Activated naive CD8-positive, alpha-beta T cell treated with anti-CD3 and anti-CD28 coated beads for 36 hours (primary cell): ENCODE results near the gene ZNF787. TPM values are rescaled to one million over a fixed set of nuclear protein-coding genes. Genes with fewer than 3 reads are reported as not detected.
"Not testable (repeated sequence)": the region's sequence is repeated elsewhere in the genome, so short reads cannot be mapped to it uniquely, and the experiment has no call there.

Source experiments
- DNase-seq: peaks from one replicate; pipeline ENCODE4 v3.0.0; 2021
- H3K27ac Mint-ChIP-seq: one replicate; pipeline ENCODE4 v1.8.0; 2022; ENCODE audit warnings: mild to moderate bottlenecking, moderate library complexity, mixed read lengths
- H3K27me3 Mint-ChIP-seq: one replicate; pipeline ENCODE4 v1.8.0; 2022; ENCODE audit warnings: mild to moderate bottlenecking, mixed read lengths
- H3K36me3 Mint-ChIP-seq: one replicate; pipeline ENCODE4 v1.8.0; 2021; ENCODE audit warnings: mild to moderate bottlenecking, mixed read lengths
- H3K4me1 Mint-ChIP-seq: one replicate; pipeline ENCODE4 v1.8.0; 2021; ENCODE audit warnings: mixed read lengths
- H3K4me3 Mint-ChIP-seq: one replicate; pipeline ENCODE4 v1.8.0; 2022; ENCODE audit warnings: mild to moderate bottlenecking, moderate library complexity, mixed read lengths
- H3K9me3 Mint-ChIP-seq: one replicate; pipeline ENCODE4 v1.8.0; 2022; ENCODE audit warnings: mixed read lengths
- total RNA-seq, 2 experiments: library from RNA; stranded (reverse); gene quantifications; one replicate each; pipeline ENCODE4 v1.2.3, GENCODE V29; 2021

ZNF787 gene
- total RNA-seq, 2 experiments from 2014 or later = 34.2 to 35.6 TPM

DNA sequence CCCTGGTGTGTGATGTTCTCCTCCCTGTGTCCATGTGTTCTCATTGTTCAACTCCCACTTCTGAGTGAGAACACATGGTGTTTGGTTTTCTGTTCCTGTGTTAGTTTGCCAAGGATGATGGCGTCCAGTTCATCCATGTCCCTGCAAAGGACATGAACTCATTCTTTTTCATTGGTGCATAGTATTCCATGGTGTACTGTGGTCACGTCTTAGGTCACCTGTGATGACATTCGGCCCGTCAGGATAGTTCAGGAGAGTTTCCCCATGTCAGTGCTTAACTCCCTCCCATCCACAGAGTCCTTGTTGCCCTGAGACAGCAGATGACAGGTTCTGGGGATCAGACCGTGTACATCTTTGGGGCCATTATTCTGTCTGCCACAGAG lies 28.6 kb upstream of the ZNF787 start:
- Mint-ChIP-seq H3K36me3 (peaks cover 20% of the 10 kb centered on the region), H3K4me3 (no peak overlapping the region), H3K9me3 (no peaks in the 10 kb centered on the region), H3K4me1 (peaks cover 20% of the 10 kb centered on the region), H3K27me3 (no peaks in the 10 kb centered on the region), H3K27ac (no peak overlapping the region)
- DNase-seq = no peak

DNA sequence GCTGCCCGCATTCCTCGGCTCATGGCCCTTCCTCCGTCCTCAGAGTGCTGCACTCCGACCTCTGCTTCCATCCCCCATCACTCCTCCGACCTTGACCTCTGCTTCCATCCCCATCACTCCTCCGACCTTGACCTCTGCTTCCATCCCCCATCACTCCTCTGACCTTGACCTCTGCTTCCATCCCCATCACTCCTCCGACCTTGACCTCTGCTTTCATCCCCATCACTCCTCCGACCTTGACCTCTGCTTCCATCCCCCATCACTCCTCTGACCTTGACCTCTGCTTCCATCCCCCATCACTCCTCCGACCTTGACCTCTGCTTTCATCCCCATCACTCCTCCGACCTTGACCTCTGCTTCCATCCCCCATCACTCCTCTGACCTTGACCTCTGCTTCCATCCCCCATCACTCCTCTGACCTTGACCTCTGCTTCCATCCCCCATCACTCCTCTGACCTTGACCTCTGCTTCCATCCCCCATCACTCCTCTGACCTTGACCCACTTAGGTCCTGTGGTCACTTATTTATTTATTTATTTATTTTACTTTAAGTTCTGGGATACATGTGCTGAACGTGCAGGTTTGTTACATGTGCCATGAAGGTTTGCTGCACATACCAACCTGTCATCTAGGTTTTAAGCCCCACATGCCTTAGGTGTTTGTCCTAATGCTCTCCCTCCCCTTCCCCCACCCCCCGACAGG lies 28.0 kb upstream of the ZNF787 start:
- H3K4me3 Mint-ChIP-seq, H3K27me3 Mint-ChIP-seq, DNase-seq, H3K27ac Mint-ChIP-seq, H3K9me3 Mint-ChIP-seq: not testable (repeated sequence)
- H3K4me1 Mint-ChIP-seq = peaks cover 24% of the 10 kb centered on the region
- H3K36me3 Mint-ChIP-seq = peaks cover 19% of the 10 kb centered on the region

DNA sequence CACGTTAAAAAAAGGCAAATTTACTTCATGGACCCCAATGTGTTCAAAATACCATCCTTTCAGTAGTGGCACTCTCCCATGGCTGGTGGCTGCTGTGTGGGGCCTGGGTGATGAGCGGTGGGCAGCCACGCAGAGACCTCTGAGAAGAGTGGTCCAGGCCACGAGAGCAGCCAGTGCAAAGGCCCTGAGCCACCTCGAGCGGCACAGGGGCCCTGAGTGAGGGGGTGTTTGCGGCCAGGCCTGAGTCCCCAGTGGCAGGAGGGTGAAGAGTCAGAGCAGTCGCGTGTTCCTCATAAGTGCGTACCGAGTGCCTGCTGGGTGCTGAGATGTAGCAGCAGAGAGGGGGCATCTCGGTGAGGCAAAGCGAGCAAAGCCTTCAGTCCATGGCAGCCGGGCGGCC lies 27.0 kb upstream of the ZNF787 start:
- Mint-ChIP-seq H3K4me3 (no peak overlapping the region), H3K9me3 (no peaks in the 10 kb centered on the region), H3K27ac (no peak overlapping the region), H3K36me3 (peaks cover 19% of the 10 kb centered on the region), H3K4me1 (peaks cover 24% of the 10 kb centered on the region), H3K27me3 (no peaks in the 10 kb centered on the region)
- no peak for DNase-seq

DNA sequence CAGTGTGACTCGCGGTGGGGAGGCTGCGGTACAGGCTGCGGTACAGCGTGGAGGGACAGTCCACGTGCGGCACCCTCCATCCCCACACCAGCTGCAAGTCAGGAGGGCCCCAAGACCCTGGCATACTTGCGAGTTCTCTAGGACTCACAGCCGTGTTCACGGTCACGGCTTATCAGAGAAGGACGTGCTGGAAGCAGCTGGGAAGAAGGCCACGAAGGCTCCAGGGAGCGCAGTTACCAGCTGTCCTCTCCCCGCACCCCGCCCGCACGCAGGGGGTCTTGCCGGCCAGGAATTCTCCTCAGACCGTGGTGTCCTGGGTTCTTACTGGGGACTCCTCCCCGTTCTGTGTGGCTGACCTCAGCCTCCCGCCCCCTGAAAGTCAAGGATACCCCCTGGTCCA lies 26.2 kb upstream of the ZNF787 start:
- DNase-seq = no peak
- Mint-ChIP-seq H3K4me3 (no peak overlapping the region), H3K27ac (no peak overlapping the region), H3K36me3 (peaks cover 18% of the 10 kb centered on the region), H3K27me3 (no peaks in the 10 kb centered on the region), H3K4me1 (peaks cover 21% of the 10 kb centered on the region), H3K9me3 (no peaks in the 10 kb centered on the region)

DNA sequence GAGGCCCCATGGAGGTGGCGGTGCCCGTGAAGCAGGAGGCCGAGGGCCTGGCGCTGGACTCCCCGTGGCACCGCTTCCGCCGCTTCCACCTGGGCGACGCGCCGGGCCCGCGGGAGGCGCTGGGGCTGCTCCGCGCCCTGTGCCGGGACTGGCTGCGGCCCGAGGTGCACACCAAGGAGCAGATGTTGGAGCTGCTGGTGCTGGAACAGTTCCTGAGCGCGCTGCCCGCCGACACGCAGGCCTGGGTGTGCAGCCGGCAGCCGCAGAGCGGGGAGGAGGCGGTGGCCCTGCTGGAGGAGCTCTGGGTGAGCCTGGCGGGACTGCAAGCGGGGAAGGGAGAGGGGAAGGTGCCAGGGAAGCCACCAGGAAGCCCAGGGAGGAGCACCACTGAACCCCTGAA lies 25.8 kb upstream of the ZNF787 start:
- H3K4me3 Mint-ChIP-seq = no peak overlapping the region
- H3K4me1 Mint-ChIP-seq = peaks cover 25% of the 10 kb centered on the region
- no peaks in the 10 kb centered on the region for H3K9me3 Mint-ChIP-seq
- no peak for DNase-seq
- H3K27me3 Mint-ChIP-seq = no peaks in the 10 kb centered on the region
- no peak overlapping the region for H3K27ac Mint-ChIP-seq
- peaks cover 18% of the 10 kb centered on the region for H3K36me3 Mint-ChIP-seq

DNA sequence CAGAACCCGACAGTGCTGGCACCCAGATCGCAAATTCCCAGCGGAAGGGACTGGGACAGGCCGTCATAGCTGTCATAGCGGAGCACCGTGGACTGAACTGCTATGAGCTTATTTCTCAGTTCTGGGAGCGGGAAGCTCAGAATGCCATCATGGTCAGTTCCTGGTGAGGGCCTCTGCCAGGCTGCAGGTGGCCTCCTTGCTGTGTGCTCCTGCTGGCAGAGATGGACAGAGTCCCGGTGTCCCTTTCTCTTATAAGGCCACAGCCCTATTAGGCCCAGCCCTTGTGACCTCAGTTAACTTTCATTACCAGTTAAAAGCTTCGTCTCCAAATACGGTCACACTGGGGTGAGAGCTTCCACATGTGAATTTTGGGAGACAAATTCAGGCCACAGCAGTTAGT lies 24.6 kb upstream of the ZNF787 start:
- Mint-ChIP-seq H3K27me3 (no peaks in the 10 kb centered on the region), H3K9me3 (no peaks in the 10 kb centered on the region), H3K27ac (no peak overlapping the region), H3K4me3 (no peak overlapping the region), H3K36me3 (peaks cover 18% of the 10 kb centered on the region), H3K4me1 (peaks cover 26% of the 10 kb centered on the region)
- no peak for DNase-seq

DNA sequence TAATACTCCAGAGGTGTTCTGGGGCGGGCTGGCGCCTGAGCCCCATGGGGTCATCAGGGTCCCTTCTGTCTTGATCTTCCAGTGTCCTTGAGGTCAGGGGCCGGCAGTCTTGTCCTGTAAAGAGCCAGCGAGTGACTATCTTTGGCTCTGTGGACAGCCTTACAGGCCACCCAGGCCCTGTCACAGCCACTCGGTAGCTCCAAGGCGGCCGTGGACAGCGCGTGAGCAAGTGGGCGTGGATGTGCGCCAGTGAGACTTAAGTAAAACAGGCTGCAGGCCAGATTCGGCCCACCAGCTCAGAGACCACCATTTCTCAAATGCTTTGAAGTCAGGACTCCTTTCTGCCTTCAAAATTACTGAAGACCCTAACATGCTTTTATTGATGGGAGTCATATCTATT lies 23.7 kb upstream of the ZNF787 start:
- Mint-ChIP-seq H3K9me3 (no peaks in the 10 kb centered on the region), H3K4me3 (no peak overlapping the region), H3K27ac (peak overlapping the region; percentile 7), H3K36me3 (peaks cover 12% of the 10 kb centered on the region), H3K27me3 (no peaks in the 10 kb centered on the region), H3K4me1 (peaks cover 29% of the 10 kb centered on the region)
- DNase-seq = no peak

DNA sequence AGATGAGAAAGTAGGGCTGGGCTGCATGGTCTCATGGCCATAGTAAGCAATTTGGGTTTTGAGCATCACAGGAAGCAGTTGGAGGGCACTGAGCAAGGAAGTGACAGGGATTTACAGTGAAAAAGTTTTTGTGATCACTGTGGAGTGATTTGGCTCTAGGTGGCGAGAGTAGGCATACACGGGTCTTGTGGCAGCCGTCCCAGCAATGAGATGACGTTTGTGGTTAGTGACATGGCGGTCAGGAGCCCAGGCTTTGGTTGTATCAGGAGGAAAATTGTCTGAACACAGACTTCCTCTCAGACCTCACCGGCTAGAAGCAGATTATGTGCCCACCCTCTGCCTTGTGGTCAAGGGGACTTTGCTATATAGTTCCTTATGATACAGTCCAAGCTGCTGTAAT lies 23.3 kb upstream of the ZNF787 start:
- Mint-ChIP-seq H3K4me1 (peaks cover 28% of the 10 kb centered on the region), H3K9me3 (no peaks in the 10 kb centered on the region), H3K36me3 (peaks cover 8% of the 10 kb centered on the region), H3K27ac (peak overlapping the region; percentile 7), H3K4me3 (no peak overlapping the region), H3K27me3 (no peaks in the 10 kb centered on the region)
- DNase-seq = no peak

DNA sequence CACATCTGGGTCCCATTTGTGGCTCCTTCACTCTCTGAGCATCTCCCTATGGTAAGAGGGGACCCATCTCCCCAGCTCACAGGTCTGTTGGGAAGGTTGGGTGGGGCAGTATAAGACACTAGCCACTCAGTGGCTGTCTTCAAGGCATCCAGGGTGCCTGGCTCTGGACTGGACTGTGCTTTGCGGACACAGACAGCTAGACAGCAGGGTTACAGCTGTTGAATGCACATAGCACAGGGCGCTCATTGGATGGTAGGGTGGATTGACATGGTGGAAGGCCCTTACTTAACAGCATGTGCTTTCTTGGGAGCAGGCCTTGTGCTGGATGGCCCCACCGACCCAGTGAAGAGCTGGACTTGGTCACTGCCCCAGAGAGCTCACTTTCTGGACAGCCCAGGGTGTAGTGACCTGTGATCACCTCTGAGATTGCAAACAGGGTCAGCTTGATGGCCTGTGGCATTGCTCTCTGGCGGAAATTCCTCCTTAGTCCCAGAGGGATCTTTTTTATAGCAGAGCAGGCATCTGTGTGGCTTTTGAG lies 21.9 kb upstream of the ZNF787 start:
- H3K9me3 Mint-ChIP-seq = no peaks in the 10 kb centered on the region
- peaks cover 2% of the 10 kb centered on the region for H3K36me3 Mint-ChIP-seq
- DNase-seq = no peak
- H3K27ac Mint-ChIP-seq = no peak overlapping the region
- H3K4me1 Mint-ChIP-seq = peaks cover 28% of the 10 kb centered on the region
- H3K27me3 Mint-ChIP-seq = no peaks in the 10 kb centered on the region
- peak overlapping the region; percentile 22 for H3K4me3 Mint-ChIP-seq

DNA sequence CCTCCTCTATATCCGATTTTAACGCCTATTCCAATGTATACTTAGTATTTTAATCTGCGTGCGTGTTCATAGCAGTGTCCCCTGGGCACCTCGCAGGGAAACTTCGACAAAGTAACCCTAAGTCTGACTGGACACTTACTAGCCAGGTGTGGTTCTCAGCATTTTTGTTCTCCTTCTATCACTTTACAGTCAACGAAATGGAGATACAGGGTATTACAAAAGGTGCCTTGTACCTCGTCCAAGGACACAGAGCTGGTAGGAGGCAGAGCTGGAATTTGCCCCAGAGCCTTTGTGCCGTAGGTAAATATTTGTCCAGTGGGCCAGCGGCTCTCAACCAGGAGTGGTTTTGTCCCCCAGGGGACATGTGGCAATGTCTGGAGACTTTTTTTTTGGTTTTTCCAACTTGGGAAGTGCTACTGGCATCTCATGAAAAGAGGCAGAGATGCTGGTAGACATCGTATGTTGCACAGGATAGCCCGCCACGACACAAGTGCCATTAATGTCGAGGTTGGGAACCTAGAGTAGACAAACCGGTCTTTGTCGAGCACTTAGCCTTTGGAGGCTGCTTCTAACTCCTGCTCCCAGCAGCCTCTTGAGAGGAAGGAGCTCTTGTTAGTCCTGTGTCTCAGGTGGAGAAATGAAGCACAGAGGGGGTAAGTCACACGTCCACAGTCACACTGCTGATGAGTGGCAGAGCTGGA lies 21.1 kb upstream of the ZNF787 start:
- Mint-ChIP-seq H3K36me3 (peaks cover 2% of the 10 kb centered on the region), H3K27ac (peak overlapping the region; percentile 78), H3K9me3 (no peaks in the 10 kb centered on the region), H3K4me3 (peak overlapping the region; percentile 94), H3K27me3 (no peaks in the 10 kb centered on the region), H3K4me1 (peaks cover 28% of the 10 kb centered on the region)
- no peak for DNase-seq

DNA sequence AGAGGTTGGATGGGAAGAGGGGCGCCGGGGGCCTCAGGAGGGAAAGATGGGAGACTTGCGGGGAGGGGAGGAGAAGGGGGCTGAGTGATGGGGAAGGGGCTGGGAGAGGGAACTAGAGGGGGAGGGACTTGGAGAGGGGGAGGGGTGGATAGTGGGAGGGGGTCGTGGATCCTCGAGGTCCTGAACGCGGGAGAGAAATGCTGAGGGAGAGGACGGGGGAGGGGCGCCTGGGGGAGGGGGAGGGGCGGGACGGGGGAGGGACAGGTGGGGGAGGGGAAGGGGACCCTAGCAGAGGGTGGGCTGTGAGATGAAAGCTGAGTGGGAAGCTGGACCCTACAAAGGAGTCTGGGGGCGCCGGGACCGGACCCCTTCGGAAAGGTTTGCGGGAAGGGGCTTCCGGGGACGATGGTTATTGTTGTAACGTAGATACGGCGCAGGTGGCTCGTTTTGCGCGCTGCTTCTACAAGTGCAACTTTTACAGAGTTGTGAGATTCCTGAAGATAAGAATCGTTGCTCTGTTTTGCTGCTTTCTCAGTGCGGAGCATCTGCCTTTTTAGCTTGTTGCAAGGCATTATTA lies 20.4 kb upstream of the ZNF787 start:
- DNase-seq = no peak
- peaks cover 28% of the 10 kb centered on the region for H3K4me1 Mint-ChIP-seq
- H3K9me3 Mint-ChIP-seq = no peaks in the 10 kb centered on the region
- H3K27ac Mint-ChIP-seq = peak overlapping the region; percentile 95
- no peaks in the 10 kb centered on the region for H3K27me3 Mint-ChIP-seq
- peak overlapping the region; percentile 94 for H3K4me3 Mint-ChIP-seq
- H3K36me3 Mint-ChIP-seq = peaks cover 2% of the 10 kb centered on the region

DNA sequence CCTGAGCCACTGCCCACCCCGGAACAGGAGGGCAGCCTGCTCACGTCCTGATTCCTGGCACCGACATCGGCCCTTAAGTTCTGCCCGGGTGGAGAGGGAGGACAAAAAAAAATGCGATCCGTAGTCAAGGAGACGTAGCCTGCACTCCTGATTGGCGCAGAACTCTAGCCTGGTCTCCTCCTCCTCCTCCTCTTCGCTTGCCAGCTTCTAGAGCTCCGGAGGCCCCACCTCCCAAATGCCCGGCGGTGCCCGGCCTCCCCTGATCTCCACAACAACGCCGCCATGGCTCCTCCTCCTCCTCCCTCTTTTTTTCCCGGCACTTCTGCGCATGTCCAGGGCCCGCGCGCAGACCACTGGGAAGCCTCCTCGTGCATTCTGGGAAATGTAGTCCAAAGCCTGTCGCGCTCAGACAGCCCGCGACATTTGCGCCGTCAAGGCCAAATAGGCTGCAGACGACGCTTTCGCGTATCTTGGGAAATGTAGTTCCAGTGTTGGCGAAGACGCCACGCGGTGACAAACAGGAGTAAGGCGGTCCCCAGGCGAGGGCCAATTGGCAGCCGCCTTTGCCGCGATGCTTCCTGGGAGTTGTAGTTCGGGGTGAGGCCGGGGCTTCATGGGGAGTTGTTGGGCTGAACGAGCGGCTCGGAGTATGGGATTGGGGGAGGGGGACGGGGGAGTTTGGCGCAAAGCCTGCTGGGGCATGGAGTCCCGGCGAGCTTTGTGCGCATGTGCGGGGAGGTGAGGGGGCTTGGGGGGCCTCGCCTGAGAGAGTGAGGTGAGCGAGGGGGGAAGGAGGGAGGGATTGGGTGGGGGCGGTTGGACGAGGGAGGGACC lies 19.7 kb upstream of the ZNF787 start, which contains the start of gene ZNF444:
ZNF444 (plus strand) TSS at position 705 of the 834 bp plus-strand sequence. CDS start 5,625 bp downstream, outside the sequence.
- H3K4me3 Mint-ChIP-seq = peak within 1 kb of the TSS; percentile 94
- peaks cover 28% of the 10 kb centered on the region for H3K4me1 Mint-ChIP-seq
- peak within 1 kb of the TSS; percentile 95 for H3K27ac Mint-ChIP-seq
- DNase-seq = peak; percentile 97
- peaks cover 2% of the 10 kb centered on the region for H3K36me3 Mint-ChIP-seq
- H3K9me3 Mint-ChIP-seq = no peaks in the 10 kb centered on the region
- no peaks in the 10 kb centered on the region for H3K27me3 Mint-ChIP-seq

DNA sequence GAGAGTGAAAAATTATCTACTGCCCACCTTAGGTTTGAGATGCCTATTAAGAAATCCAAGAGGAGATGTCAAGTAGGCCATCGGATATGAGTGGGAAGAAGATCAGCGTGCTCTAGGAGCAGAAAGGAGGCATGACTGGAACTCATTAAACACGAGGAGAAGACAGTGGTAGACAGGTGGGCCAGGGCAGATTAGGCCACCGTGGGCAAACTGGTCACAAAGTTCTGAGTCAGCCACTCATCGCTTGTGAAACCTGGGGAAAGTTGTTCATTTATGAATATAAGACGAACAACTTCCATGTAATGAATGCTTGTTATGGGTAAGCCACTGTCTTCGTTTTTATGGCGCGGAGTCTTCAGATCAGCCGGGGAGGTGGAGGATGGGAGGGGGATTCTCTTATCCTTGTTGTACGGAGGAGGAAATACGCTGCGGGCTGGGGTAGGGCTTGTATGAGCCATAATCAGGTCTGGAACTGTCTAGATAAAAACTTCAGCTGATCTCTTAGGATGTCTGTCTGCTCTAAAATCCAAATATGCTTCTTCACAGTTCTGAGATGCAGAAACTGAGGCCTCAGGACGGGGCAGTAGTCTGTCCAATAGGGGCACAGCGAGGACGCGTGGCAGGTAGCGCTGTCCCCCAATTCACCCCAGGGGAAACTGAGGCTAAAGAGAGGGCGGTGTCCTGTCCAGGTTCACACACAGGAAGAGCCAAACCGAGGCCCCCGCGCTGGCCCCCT lies 18.9 kb upstream of the ZNF787 start:
- H3K9me3 Mint-ChIP-seq = no peaks in the 10 kb centered on the region
- H3K27me3 Mint-ChIP-seq = no peaks in the 10 kb centered on the region
- peaks cover 28% of the 10 kb centered on the region for H3K4me1 Mint-ChIP-seq
- peak overlapping the region; percentile 95 for H3K27ac Mint-ChIP-seq
- peak overlapping the region; percentile 94 for H3K4me3 Mint-ChIP-seq
- H3K36me3 Mint-ChIP-seq = peaks cover 2% of the 10 kb centered on the region
- DNase-seq = no peak

DNA sequence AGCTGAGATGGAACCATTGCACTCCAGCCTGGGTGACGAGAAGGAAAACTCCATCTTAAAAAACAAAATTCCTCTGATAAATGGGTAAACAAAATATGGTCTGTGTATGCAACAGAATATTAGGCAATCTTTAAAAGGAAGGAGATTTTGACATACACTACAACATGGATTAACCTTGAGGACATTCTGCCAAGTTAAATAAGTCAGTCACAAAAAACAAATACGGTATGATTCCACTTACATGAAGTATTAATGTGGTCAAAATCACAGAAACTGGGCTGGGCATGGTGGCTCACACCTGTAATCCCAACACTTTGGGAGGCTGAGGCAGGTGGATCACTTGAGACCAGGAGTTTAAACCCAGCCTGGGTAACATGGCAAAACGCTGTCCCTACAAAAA lies 17.0 kb upstream of the ZNF787 start:
- H3K27me3 Mint-ChIP-seq = no peaks in the 10 kb centered on the region
- peaks cover 2% of the 10 kb centered on the region for H3K36me3 Mint-ChIP-seq
- DNase-seq = no peak
- H3K9me3 Mint-ChIP-seq = no peaks in the 10 kb centered on the region
- peaks cover 18% of the 10 kb centered on the region for H3K4me1 Mint-ChIP-seq
- H3K27ac Mint-ChIP-seq = no peak overlapping the region
- no peak overlapping the region for H3K4me3 Mint-ChIP-seq
